ENCODE measurements around the gene JMJD8. TPM values are rescaled to one million over a fixed set of nuclear protein-coding genes. Genes with fewer than 3 reads are reported as not detected.
"Not testable (repeated sequence)": the region's sequence is repeated elsewhere in the genome, so short reads cannot be mapped to it uniquely, and the experiment has no call there.

The JMJD8 gene
- total and polyA plus RNA-seq, 7 donors, result 19.1 to 63.5 (median 25.5) TPM

DNA sequence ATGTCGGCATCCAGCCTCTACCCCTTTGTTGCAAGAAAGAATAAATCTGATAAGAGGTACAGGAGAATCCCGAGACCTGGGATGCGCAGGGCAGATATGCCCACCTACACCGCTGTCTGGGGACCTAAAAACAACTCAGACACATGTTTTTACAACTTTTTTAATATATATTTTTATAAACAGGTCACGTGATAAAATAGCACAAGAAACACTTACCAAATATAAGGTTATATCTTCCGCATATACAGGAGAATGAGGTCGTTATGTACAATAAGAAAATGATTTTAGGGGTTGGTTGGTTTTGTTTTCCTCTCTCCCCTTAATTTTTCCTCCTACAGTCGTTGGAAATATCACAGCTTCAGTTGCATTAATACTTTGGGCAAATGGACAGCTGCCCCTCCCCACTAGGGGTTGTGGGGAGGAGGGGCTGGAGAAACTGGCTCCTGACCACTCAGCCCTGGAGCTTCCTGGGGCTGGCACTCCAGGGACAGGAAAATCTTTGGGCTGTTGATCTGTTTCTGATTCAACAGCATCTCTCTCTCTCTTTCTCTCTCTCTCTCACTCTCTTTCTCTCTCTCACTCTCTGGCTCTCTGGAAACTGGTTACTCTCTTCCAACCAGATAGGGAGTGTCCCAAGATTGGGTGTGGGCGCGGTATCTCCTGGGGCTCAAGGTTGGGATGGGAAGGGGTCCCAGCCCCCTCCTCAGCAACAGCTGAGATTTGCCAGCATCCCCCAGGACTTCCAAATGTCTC is 8.4 kb upstream of the JMJD8 start:
- intact Hi-C loops (cut with DNase I), result no loop called here
- Histone ChIP-seq H3K27ac (no peak overlapping the region), H3K27me3 (ENCODE audit: insufficient read depth in 3 of 3, low read length in 2 of 3) (peaks cover 0 to 56% (median 25%) of the 10 kb centered on the region in 3 donors), H3K36me3 (ENCODE audit: insufficient read depth in 1 of 2, low read depth in 1 of 2) (no peaks in the 10 kb centered on the region), H3K9me3 (no peaks in the 10 kb centered on the region), H3K4me3 (no peak overlapping the region), H3K4me1 (peaks cover 26% of the 10 kb centered on the region)
- no peak for TF ChIP-seq CTCF (IDR thresholded peaks at IDR 0.05)
- no peak for ATAC-seq
- DNase-seq, result no peak
- WGBS, 3 donors, result 64 to 70% (median 66%) methylated on average over 10 of the region's 10 CpGs

- intact Hi-C loops (cut with DNase I); H3K9me3 ChIP-seq; H3K36me3 ChIP-seq (ENCODE audit: insufficient read depth in 1 of 2, low read depth in 1 of 2); H3K4me3 ChIP-seq; H3K27ac ChIP-seq; ATAC-seq; DNase-seq: not testable (repeated sequence)
- 76 to 82% (median 77%) methylated on average over 16 of the region's 16 CpGs for WGBS, 3 donors
- Histone ChIP-seq H3K4me1 (peaks cover 26% of the 10 kb centered on the region), H3K27me3 (ENCODE audit: insufficient read depth in 3 of 3, low read length in 2 of 3) (peaks cover 0 to 45% (median 23%) of the 10 kb centered on the region in 3 donors)
These were observed 7.1 kb upstream of the JMJD8 start for GRCh38 chr16:691242-691641.

DNA sequence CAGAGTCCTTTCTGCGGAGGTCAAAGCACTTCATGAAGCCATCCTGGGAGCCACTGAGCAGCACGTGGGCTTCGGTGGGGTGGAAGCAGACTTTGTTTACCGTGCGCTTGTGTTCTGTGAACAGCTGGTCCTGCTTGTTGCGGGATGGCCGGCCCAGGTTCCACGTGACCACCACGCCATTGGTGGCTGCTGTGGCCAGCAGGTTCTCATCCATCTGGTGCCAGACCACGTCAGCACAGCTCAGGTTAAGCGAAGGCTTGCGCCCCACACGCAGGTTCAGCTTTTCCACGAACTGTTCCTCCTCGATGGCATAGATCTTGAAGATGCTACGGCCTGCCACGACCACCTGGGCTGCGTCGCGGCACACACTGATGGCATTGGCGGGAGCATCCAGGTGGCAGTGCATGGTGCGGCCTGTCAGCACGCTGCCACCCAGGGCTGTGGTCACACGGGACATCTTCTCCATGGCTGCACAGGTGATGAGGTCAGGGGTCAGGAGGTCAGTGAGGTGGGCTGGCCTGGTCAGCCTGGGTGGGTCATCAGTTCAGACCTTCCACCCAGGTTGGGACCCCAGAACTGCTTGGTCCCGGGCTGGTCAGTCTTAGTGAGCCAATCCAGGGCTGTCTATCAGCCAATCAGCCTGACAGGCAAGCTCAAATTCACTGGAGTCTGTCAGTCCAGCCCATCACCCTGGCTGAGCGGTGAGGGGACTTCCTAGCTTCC is 5.2 kb upstream of the JMJD8 start:
- DNase-seq (no peak), ATAC-seq (peak in 2 of 4 donors; percentile 2 to 5)
- Histone ChIP-seq H3K9me3 (no peaks in the 10 kb centered on the region), H3K4me3 (peak overlapping the region; percentile 100), H3K4me1 (peaks cover 29% of the 10 kb centered on the region), H3K27ac (peak overlapping the region; percentile 93), H3K27me3 (ENCODE audit: insufficient read depth in 3 of 3, low read length in 2 of 3) (peaks cover 0 to 29% (median 11%) of the 10 kb centered on the region in 3 donors), H3K36me3 (ENCODE audit: insufficient read depth in 1 of 2, low read depth in 1 of 2) (peaks cover 0 to 14% of the 10 kb centered on the region in 2 donors)
- TF ChIP-seq CTCF (IDR thresholded peaks at IDR 0.05), result no peak
- intact Hi-C loops (cut with DNase I), result no loop called here
- 78 to 83% (median 80%) methylated on average over 26 of the region's 26 CpGs for WGBS, 3 donors

GRCh38 chr16:687499-687898 is 3.4 kb upstream of the JMJD8 start:
- Histone ChIP-seq H3K27me3 (ENCODE audit: insufficient read depth in 3 of 3, low read length in 2 of 3) (peaks cover 0 to 11% (median 2%) of the 10 kb centered on the region in 3 donors), H3K4me3 (no peak overlapping the region), H3K9me3 (no peaks in the 10 kb centered on the region), H3K27ac (no peak overlapping the region), H3K36me3 (ENCODE audit: insufficient read depth in 1 of 2, low read depth in 1 of 2) (peaks cover 0 to 23% of the 10 kb centered on the region in 2 donors), H3K4me1 (peaks cover 43% of the 10 kb centered on the region)
- intact Hi-C loops (cut with DNase I), result no loop called here
- 89 to 94% (median 90%) methylated on average over 19 of the region's 19 CpGs for WGBS, 3 donors
- no peak for TF ChIP-seq CTCF (IDR thresholded peaks at IDR 0.05)
- DNase-seq (no peak), ATAC-seq (no peak)

Measured in psoas muscle (tissue), 8 donors.